Cardiac muscle cell (in vitro differentiated cells and primary cell): Measurements from ENCODE around the gene NFYA. TPM values are rescaled to one million over a fixed set of nuclear protein-coding genes. Genes with fewer than 3 reads are reported as not detected.

Source experiments
- DNase-seq, 2 donors: peaks; one replicate each; pipeline versions ENCODE4 v3.0.0 to v3.0.0-alpha.2; 2010 to 2017; ENCODE audit warnings: low read depth in 1 of 2, low spot score in 1 of 2
- H3K27ac ChIP-seq: fragments of 200-600 bp; sonication (generic); 2 replicates; pipeline ENCODE4 v1.5.1; 2016
- H3K27me3 ChIP-seq: fragments of 200-600 bp; sonication (generic); 2 replicates; pipeline ENCODE4 v1.6.0; 2016; ENCODE audit warnings: control low read depth
- H3K36me3 ChIP-seq: fragments of 200-600 bp; sonication (generic); 2 replicates; pipeline ENCODE4 v1.5.1; 2016; ENCODE audit warnings: control low read depth
- H3K4me1 ChIP-seq: fragments of 200-600 bp; sonication (generic); 2 replicates; pipeline ENCODE4 v1.8.1; 2017; ENCODE audit warnings: low read depth, mild to moderate bottlenecking, mixed run types
- H3K4me3 ChIP-seq: fragments of 200-600 bp; sonication (generic); 2 replicates; pipeline ENCODE4 v1.5.1; 2016; ENCODE audit warnings: mild to moderate bottlenecking
- H3K9me3 ChIP-seq: fragments of 200-600 bp; sonication (generic); 2 replicates; pipeline ENCODE4 v1.5.1; 2017; ENCODE audit warnings: low read depth, mild to moderate bottlenecking, control low read depth
- polyA plus RNA-seq: library from polyadenylated mRNA; unstranded; fragments of >200 nt; fragmentation: Nextera tagmentation; extraction: Ambion mirVana; gene quantifications from 2 replicates; pipeline ENCODE4 v1.2.1, GENCODE V29; 2016
- total RNA-seq: library from RNA; depleted of rRNA; stranded (reverse); fragments of >200 nt; gene quantifications from 2 replicates; pipeline ENCODE4 v1.2.3, GENCODE V29; 2016
- TF ChIP-seq, protein P1 (sequence below): IDR thresholded peaks from 2 replicates; pipeline ENCODE4 v1.5.1; 2012; ENCODE audit warnings: low read depth, mild to moderate bottlenecking, low read length

Gene NFYA
- total and polyA plus RNA-seq, 2 experiments from 2014 or later: 8.0 to 14.4 TPM

- Histone ChIP-seq H3K4me3 (no peak overlapping the region), H3K27ac (no peak overlapping the region), H3K36me3 (no peaks in the 10 kb centered on the region), H3K4me1 (peaks cover 21% of the 10 kb centered on the region), H3K9me3 (no peaks in the 10 kb centered on the region), H3K27me3 (no peaks in the 10 kb centered on the region)
- peak in 1 of 2 donors; percentile 39 for DNase-seq
- TF ChIP-seq, protein P1, sequence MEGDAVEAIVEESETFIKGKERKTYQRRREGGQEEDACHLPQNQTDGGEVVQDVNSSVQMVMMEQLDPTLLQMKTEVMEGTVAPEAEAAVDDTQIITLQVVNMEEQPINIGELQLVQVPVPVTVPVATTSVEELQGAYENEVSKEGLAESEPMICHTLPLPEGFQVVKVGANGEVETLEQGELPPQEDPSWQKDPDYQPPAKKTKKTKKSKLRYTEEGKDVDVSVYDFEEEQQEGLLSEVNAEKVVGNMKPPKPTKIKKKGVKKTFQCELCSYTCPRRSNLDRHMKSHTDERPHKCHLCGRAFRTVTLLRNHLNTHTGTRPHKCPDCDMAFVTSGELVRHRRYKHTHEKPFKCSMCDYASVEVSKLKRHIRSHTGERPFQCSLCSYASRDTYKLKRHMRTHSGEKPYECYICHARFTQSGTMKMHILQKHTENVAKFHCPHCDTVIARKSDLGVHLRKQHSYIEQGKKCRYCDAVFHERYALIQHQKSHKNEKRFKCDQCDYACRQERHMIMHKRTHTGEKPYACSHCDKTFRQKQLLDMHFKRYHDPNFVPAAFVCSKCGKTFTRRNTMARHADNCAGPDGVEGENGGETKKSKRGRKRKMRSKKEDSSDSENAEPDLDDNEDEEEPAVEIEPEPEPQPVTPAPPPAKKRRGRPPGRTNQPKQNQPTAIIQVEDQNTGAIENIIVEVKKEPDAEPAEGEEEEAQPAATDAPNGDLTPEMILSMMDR: no peak
Measured at GRCh38 chr6:41037107-41037900, 35.5 kb upstream of the NFYA start.

DNA sequence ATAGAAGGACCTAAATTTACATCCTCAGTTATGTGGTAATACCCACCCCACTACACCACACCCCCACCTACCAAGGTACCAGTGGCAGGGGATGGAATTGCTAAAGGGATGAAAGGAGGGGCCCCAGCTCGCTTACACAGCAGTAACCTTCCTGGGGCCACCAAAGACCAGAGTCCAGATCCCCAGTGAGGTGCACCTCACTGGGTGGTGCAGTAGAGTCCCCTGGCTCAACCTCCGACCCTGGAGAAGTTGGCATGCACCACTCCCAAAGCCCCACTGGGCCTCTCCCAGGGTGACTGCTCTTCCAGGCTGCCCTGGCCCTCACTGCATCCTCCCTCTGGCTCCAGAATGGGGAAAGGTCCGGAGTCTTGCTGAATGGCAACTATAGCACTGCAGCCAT lies 34.6 kb upstream of the NFYA start:
- no peak overlapping the region for H3K4me3 ChIP-seq
- H3K9me3 ChIP-seq: no peaks in the 10 kb centered on the region
- DNase-seq: no peak
- H3K27me3 ChIP-seq: no peaks in the 10 kb centered on the region
- H3K4me1 ChIP-seq: peaks cover 22% of the 10 kb centered on the region
- TF ChIP-seq, protein P1: no peak
- no peak overlapping the region for H3K27ac ChIP-seq
- H3K36me3 ChIP-seq: no peaks in the 10 kb centered on the region

- Histone ChIP-seq H3K27me3 (no peaks in the 10 kb centered on the region), H3K36me3 (no peaks in the 10 kb centered on the region), H3K4me3 (no peak within 1 kb of the TSS), H3K9me3 (no peaks in the 10 kb centered on the region), H3K4me1 (peaks cover 22% of the 10 kb centered on the region), H3K27ac (no peak within 1 kb of the TSS)
- DNase-seq: peak; percentile 30 to 64
- TF ChIP-seq, protein P1: peak; percentile 75
Measured at GRCh38 chr6:41039060-41039998, 33.4 kb upstream of the NFYA start, which contains the start of gene UNC5CL. Gene UNC5CL (minus strand): TSS chr6:41039221. CDS start chr6:41035074, 4,147 bp downstream.

- H3K9me3 ChIP-seq: no peaks in the 10 kb centered on the region
- no peak overlapping the region for H3K27ac ChIP-seq
- no peaks in the 10 kb centered on the region for H3K36me3 ChIP-seq
- DNase-seq: no peak
- H3K4me1 ChIP-seq: peaks cover 27% of the 10 kb centered on the region
- no peak overlapping the region for H3K4me3 ChIP-seq
- TF ChIP-seq, protein P1: no peak
- no peaks in the 10 kb centered on the region for H3K27me3 ChIP-seq
Measured at GRCh38 chr6:41040101-41040939, 32.5 kb upstream of the NFYA start.
